Measurements from ENCODE around the gene SLC11A2. TPM values are rescaled to one million over a fixed set of nuclear protein-coding genes. Genes with fewer than 3 reads are reported as not detected.

The SLC11A2 gene
- total RNA-seq, 5 donors from 2014 or later (not counting 1 experiment from before 2014, with no cell fraction given): 46.5 to 62.2 (median 52.3) TPM

DNA sequence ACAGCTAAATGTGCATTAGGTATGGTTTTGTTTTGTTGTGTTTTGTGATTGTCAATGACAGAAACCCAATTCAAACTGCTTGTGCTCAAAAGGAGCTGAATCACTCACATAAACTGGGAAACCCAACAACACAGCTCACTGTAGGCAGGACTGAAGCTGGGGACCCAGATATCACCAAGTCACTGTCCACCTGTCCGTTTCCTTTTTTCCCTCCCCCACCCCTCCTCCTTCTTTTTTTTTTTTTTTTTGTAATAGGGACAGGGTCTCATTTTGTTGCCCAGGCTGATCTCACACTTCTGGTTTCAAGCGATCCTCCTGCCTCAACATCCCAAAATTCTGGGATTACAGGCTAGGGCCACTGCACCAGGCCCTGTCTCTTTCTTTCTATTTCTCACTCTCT is 6.9 kb upstream of the SLC11A2 start:
- no CpG with 5 or more reads among the region's 2 CpGs for WGBS (ENCODE audit: insufficient coverage)
- H3K4me1 Mint-ChIP-seq: peaks cover 2 to 6% (median 2%) of the 10 kb centered on the region in 3 donors
- no peaks in the 10 kb centered on the region for H3K9me3 ChIP-seq
- no peaks in the 10 kb centered on the region for H3K36me3 Mint-ChIP-seq
- H3K4me3 ChIP-seq (ENCODE audit: control insufficient read depth in 1 of 2, extremely low read depth in 1 of 2, low read length in 1 of 2): no peak overlapping the region
- DNase-seq: no peak
- peaks cover 0 to 3% of the 10 kb centered on the region in 2 experiments for H3K4me1 ChIP-seq (ENCODE audit: control insufficient read depth in 1 of 2, extremely low read depth in 1 of 2, insufficient read depth in 2 of 2, low read length in 2 of 2)
- CTCF ChIA-PET: interaction anchor here in 1 of 2 donors (0.7 kb wide), 1 partner anchor 979 kb away, joined by 3 read pairs; no protein-coding TSS in a partner anchor
- POLR2A ChIA-PET: interaction anchor here in 1 of 2 donors (0.5 kb wide), 1 partner anchor 269 kb away, joined by 3 read pairs; the partner anchor contains the start of gene ATF1
- H3K36me3 ChIP-seq (ENCODE audit: control insufficient read depth in 2 of 2, extremely low read depth in 1 of 2, insufficient read depth in 1 of 2, low read length in 1 of 2): no peaks in the 10 kb centered on the region
- H3K9me3 Mint-ChIP-seq: no peaks in the 10 kb centered on the region
- H3K27ac ChIP-seq (ENCODE audit: low read length): no peak overlapping the region
- H3K4me3 Mint-ChIP-seq: no peak overlapping the region
- peaks cover 0 to 7% of the 10 kb centered on the region in 2 experiments for H3K27me3 ChIP-seq (replicated peaks in 1 of 2; ENCODE audit: control insufficient read depth in 2 of 2, extremely low read depth in 1 of 2, insufficient read depth in 2 of 2, low read length in 1 of 2)
- no peak for ATAC-seq (replicated peaks in 1 of 4)
- H3K27me3 Mint-ChIP-seq: no peaks in the 10 kb centered on the region
- no peak overlapping the region for H3K27ac Mint-ChIP-seq

DNA sequence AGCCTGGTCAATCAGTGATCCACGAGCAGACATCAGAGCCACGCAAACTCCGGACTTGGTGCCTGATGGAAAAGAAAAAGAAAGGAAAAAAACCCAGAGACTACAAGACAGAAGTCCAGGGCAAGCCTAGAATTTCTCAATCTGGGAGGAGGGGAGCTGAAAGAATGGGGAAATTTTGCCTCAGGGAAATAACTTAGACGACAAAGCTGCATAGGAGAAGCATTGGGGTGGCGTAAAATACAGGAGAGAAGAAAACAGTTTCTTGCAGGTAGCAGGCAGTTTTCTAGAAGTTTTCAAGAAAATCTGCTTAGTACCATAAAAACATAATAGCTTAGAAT is 2.6 kb upstream of the SLC11A2 start:
- H3K4me3 ChIP-seq (ENCODE audit: control insufficient read depth in 1 of 2, extremely low read depth in 1 of 2, low read length in 1 of 2): no peak overlapping the region
- Mint-ChIP-seq H3K9me3 (no peaks in the 10 kb centered on the region), H3K4me3 (no peak overlapping the region), H3K36me3 (no peaks in the 10 kb centered on the region), H3K27ac (no peak overlapping the region), H3K4me1 (peaks cover 33 to 42% (median 37%) of the 10 kb centered on the region in 3 donors), H3K27me3 (no peaks in the 10 kb centered on the region)
- WGBS (ENCODE audit: insufficient coverage): no CpG with 5 or more reads among the region's 5 CpGs
- ATAC-seq (replicated peaks in 1 of 4) (no peak), DNase-seq (no peak)
- ChIA-PET CTCF (interaction anchor here in 1 of 2 donors (1.5 to 1.6 kb wide), 2 partner anchors 201 to 203 kb away, joined by 5 to 14 read pairs; no protein-coding TSS in a partner anchor), POLR2A (interaction anchor here in 1 of 2 donors (0.6 kb wide), 1 partner anchor 204 kb away, joined by 3 read pairs; no protein-coding TSS in a partner anchor)
- peaks cover 0 to 7% of the 10 kb centered on the region in 2 experiments for H3K27me3 ChIP-seq (replicated peaks in 1 of 2; ENCODE audit: control insufficient read depth in 2 of 2, extremely low read depth in 1 of 2, insufficient read depth in 2 of 2, low read length in 1 of 2)
- H3K36me3 ChIP-seq (ENCODE audit: control insufficient read depth in 2 of 2, extremely low read depth in 1 of 2, insufficient read depth in 1 of 2, low read length in 1 of 2): no peaks in the 10 kb centered on the region
- H3K27ac ChIP-seq (ENCODE audit: low read length): no peak overlapping the region
- peaks cover 13 to 29% of the 10 kb centered on the region in 2 experiments for H3K4me1 ChIP-seq (ENCODE audit: control insufficient read depth in 1 of 2, extremely low read depth in 1 of 2, insufficient read depth in 2 of 2, low read length in 2 of 2)
- H3K9me3 ChIP-seq: no peaks in the 10 kb centered on the region

DNA sequence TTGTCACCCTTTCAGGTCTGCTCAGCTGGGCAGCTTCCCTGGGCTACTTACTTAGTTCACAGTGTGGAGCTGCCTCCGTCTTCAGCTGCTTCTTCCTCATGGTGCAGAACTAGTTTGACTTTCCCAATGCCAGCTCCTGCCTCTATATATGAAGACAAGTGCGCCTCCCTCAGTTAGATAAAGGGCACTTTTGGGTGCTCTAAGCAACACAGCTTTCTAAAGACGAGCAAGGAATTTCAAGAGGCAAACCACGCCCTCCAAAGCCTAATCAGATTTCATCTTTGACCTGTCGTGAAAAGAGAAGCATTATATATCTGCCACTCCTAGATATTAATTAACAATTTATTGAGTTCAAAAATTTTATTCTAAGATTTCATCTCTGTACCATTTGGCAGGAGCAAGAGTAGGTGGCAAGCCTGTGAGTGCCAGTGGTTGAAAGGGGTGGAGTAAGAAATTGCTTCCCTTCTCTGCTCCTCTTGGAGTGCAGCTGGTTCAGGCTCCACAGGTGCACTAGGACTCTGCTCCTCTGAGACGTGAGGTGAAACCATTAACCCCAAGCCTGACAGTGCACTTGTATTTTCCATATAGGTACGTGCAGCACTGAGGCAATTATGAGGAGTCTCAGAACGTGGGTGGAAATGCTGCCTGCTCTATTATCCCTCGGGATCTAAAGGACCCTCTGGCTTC is 2.1 kb upstream of the SLC11A2 start:
- ATAC-seq (replicated peaks in 1 of 4) (no peak), DNase-seq (peak in 3 of 35 experiments; percentile 13 to 45 (median 34))
- H3K9me3 ChIP-seq: no peaks in the 10 kb centered on the region
- peak overlapping the region in 1 of 3 donors; percentile 98 for H3K4me3 Mint-ChIP-seq
- peaks cover 13 to 33% of the 10 kb centered on the region in 2 experiments for H3K4me1 ChIP-seq (ENCODE audit: control insufficient read depth in 1 of 2, extremely low read depth in 1 of 2, insufficient read depth in 2 of 2, low read length in 2 of 2)
- no peaks in the 10 kb centered on the region for H3K27me3 Mint-ChIP-seq
- CTCF ChIA-PET: interaction anchor here (0.6 to 3.8 kb wide), 7 partner anchors 19 to 264 kb away, joined by 3 to 34 read pairs (median 10); partner anchors contain the start of gene ATF1 (in 1 of the 2)
- H3K9me3 Mint-ChIP-seq: no peaks in the 10 kb centered on the region
- H3K36me3 ChIP-seq (ENCODE audit: control insufficient read depth in 2 of 2, extremely low read depth in 1 of 2, insufficient read depth in 1 of 2, low read length in 1 of 2): no peaks in the 10 kb centered on the region
- no peaks in the 10 kb centered on the region for H3K36me3 Mint-ChIP-seq
- H3K27ac Mint-ChIP-seq: peak overlapping the region in 1 of 2 donors; percentile 48
- no peak overlapping the region for H3K4me3 ChIP-seq (ENCODE audit: control insufficient read depth in 1 of 2, extremely low read depth in 1 of 2, low read length in 1 of 2)
- peaks cover 0 to 7% of the 10 kb centered on the region in 2 experiments for H3K27me3 ChIP-seq (replicated peaks in 1 of 2; ENCODE audit: control insufficient read depth in 2 of 2, extremely low read depth in 1 of 2, insufficient read depth in 2 of 2, low read length in 1 of 2)
- H3K4me1 Mint-ChIP-seq: peaks cover 38 to 42% (median 42%) of the 10 kb centered on the region in 3 donors
- no peak overlapping the region for H3K27ac ChIP-seq (ENCODE audit: low read length)
- POLR2A ChIA-PET: interaction anchor here in 1 of 2 donors (0.6 to 0.8 kb wide), 2 partner anchors 19 to 204 kb away, joined by 3 read pairs; no protein-coding TSS in a partner anchor
- 65% methylated on average over 5 of the region's 9 CpGs for WGBS (ENCODE audit: insufficient coverage)

DNA sequence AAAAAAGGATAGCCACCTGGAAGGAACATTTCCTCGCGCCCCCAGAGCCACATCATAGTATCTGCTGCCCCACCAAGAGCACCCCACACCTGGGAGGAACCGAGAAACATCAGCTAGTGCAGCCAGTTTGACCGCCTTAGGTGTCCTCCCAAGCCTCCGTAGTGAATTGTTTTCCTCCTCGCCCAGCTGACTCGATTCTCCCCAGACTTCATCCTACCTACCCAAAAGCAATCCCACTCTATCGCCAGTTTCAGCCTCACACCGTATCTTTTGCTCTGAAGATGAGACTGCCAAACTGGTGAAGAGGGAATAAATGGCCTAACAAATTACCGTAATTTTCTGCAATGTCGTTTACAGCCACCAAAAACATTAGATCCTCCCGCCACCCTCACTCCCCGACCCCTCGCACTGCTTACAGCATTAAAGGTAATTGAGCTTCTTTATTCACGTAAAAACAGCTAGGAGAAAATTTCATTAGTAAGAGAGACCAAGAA is 1.2 kb upstream of the SLC11A2 start:
- Mint-ChIP-seq H3K4me3 (peak overlapping the region; percentile 57 to 98 (median 65)), H3K9me3 (no peaks in the 10 kb centered on the region), H3K27ac (peak overlapping the region; percentile 76 to 82), H3K36me3 (no peaks in the 10 kb centered on the region), H3K27me3 (no peaks in the 10 kb centered on the region), H3K4me1 (peaks cover 44 to 48% (median 46%) of the 10 kb centered on the region in 3 donors)
- DNase-seq (no peak), ATAC-seq (replicated peaks in 1 of 4) (no peak)
- 100% methylated on average over 3 of the region's 15 CpGs for WGBS (ENCODE audit: insufficient coverage)
- no peak overlapping the region for H3K27ac ChIP-seq (ENCODE audit: low read length)
- peaks cover 0 to 7% of the 10 kb centered on the region in 2 experiments for H3K27me3 ChIP-seq (replicated peaks in 1 of 2; ENCODE audit: control insufficient read depth in 2 of 2, extremely low read depth in 1 of 2, insufficient read depth in 2 of 2, low read length in 1 of 2)
- H3K9me3 ChIP-seq: no peaks in the 10 kb centered on the region
- no peak overlapping the region for H3K4me3 ChIP-seq (ENCODE audit: control insufficient read depth in 1 of 2, extremely low read depth in 1 of 2, low read length in 1 of 2)
- H3K36me3 ChIP-seq (ENCODE audit: control insufficient read depth in 2 of 2, extremely low read depth in 1 of 2, insufficient read depth in 1 of 2, low read length in 1 of 2): no peaks in the 10 kb centered on the region
- POLR2A ChIA-PET: interaction anchor here in 1 of 2 donors (0.5 to 0.7 kb wide), 2 partner anchors 15 to 17 kb away, joined by 3 to 9 read pairs; no protein-coding TSS in a partner anchor
- H3K4me1 ChIP-seq (ENCODE audit: control insufficient read depth in 1 of 2, extremely low read depth in 1 of 2, insufficient read depth in 2 of 2, low read length in 2 of 2): peaks cover 13 to 37% of the 10 kb centered on the region in 2 experiments
- CTCF ChIA-PET: interaction anchor here (0.6 to 3.8 kb wide), 8 partner anchors 18 to 263 kb away, joined by 3 to 34 read pairs (median 8); partner anchors contain the start of gene ATF1 (in 1 of the 2)

DNA sequence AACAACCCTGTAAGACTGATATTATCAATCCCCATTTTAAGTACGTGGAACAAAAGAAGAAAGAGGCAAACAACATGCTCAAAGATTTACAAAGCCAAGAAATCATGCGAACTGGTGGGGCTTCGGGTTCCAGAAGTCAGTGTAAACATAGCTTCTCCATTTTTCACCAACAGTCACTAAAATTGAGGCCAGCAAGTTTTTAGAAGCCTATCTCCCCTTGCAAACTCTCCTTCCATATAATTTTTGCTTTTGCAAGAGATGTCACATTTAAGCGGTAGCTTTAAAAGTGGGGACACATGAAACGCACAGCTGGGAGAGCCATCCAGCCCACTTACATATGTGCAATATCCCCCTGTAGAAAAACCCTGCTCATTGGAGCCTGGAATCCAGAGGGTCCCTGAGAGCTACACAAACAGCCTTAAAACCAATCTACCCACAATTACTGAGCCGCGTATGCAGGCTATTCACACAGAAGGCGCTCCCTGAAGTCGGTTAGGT is 797 bp downstream of the SLC11A2 start:
- H3K36me3 Mint-ChIP-seq: no peaks in the 10 kb centered on the region
- H3K27ac Mint-ChIP-seq: peak overlapping the region; percentile 98
- H3K4me1 Mint-ChIP-seq: peaks cover 62 to 67% (median 66%) of the 10 kb centered on the region in 3 donors
- 5% methylated on average over 4 of the region's 9 CpGs for WGBS (ENCODE audit: insufficient coverage)
- H3K27me3 ChIP-seq (replicated peaks in 1 of 2; ENCODE audit: control insufficient read depth in 2 of 2, extremely low read depth in 1 of 2, insufficient read depth in 2 of 2, low read length in 1 of 2): peaks cover 0 to 7% of the 10 kb centered on the region in 2 experiments
- peak overlapping the region; percentile 60 to 85 for H3K4me3 ChIP-seq (ENCODE audit: control insufficient read depth in 1 of 2, extremely low read depth in 1 of 2, low read length in 1 of 2)
- peak overlapping the region; percentile 77 for H3K27ac ChIP-seq (ENCODE audit: low read length)
- H3K9me3 ChIP-seq: no peaks in the 10 kb centered on the region
- CTCF ChIA-PET: interaction anchor here in 1 of 2 donors (1.8 to 3.8 kb wide), 3 partner anchors 16 to 261 kb away, joined by 11 to 34 read pairs (median 16); partner anchors contain the start of gene ATF1
- H3K27me3 Mint-ChIP-seq: no peaks in the 10 kb centered on the region
- no peaks in the 10 kb centered on the region for H3K9me3 Mint-ChIP-seq
- DNase-seq: no peak
- no peak for ATAC-seq (replicated peaks in 1 of 4)
- POLR2A ChIA-PET: interaction anchor here (0.6 to 0.7 kb wide), 3 partner anchors 16 to 213 kb away, joined by 3 to 7 read pairs (median 3); partner anchors contain the start of gene DAZAP2 (in 1 of the 2)
- H3K4me1 ChIP-seq (ENCODE audit: control insufficient read depth in 1 of 2, extremely low read depth in 1 of 2, insufficient read depth in 2 of 2, low read length in 2 of 2): peaks cover 25 to 54% of the 10 kb centered on the region in 2 experiments
- H3K36me3 ChIP-seq (ENCODE audit: control insufficient read depth in 2 of 2, extremely low read depth in 1 of 2, insufficient read depth in 1 of 2, low read length in 1 of 2): no peaks in the 10 kb centered on the region
- peak overlapping the region; percentile 96 to 99 (median 98) for H3K4me3 Mint-ChIP-seq

Data from T-cell (primary cell).